GM18873 (cell line): ENCODE data around the gene CCDC188.

Source experiments
- ATAC-seq: cut with Tn5 transposase; IDR thresholded peaks from one replicate; pipeline ENCODE4 v1.9.1; 2021; ENCODE audit warnings: mild to moderate bottlenecking, moderate library complexity, moderate number of reproducible peaks; ENCODE audit not compliant: unreplicated experiment, low FRiP score

Gene CCDC188

GRCh38 chr22:20186183-20186870 is 35.5 kb upstream of the CCDC188 start:
- no peak for ATAC-seq

DNA sequence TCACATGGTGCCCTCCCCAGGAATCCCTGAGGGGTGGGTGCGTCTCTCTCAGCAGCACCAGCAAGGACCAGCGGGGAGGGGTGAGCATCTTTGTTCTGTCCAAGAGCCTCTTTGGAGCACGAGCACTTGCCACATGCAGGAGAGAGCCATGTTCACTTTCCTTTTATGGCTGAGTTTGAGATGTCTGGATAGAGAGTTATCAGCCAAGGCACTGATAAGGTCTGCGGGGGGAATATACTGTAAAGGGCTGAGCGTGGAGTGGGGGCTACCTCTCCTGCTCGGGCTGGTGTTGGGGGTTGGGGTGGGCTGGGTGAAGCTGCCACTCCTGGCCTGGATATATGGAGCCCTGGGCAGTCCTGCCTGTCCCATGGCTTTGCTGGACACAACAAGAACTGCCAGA is 34.9 kb upstream of the CCDC188 start:
- ATAC-seq, result no peak

DNA sequence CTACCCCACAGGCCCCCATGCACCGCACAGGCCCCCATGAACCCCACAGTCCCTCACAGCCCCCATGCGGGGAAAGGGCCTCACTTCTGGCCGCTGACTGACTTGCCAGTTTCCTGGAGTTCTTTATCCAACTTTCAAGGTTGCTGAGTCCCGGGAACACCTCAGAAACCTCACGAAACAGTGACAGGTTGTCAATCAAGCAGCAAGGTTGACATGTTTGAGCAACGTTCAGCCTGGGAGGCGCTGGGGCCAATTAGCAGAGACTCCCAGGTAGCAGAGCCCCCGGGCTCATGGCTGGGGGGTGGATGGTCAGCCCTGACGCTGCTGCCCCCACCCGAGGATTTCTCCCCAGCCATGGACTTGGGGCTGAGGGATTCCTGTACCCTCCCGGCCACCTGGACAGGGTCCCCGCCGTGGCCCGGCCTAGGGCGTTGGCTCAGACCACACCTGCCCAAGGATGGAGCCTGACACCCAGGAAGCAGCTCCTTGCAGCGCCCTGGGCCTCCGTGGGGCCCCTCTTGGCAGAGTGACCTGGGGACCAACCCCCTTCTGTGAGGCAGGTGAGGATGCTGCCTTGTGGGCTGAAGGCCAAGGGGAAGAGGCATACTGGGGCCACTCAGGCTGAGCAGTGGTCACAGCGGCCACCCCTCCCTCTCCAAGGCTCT is 33.8 kb upstream of the CCDC188 start:
- ATAC-seq, result no peak

GRCh38 chr22:20183823-20184222 is 33.0 kb upstream of the CCDC188 start:
- no peak for ATAC-seq

- no peak for ATAC-seq
Measured at GRCh38 chr22:20183101-20183500, 32.2 kb upstream of the CCDC188 start.

GRCh38 chr22:20182365-20182764 is 31.5 kb upstream of the CCDC188 start:
- no peak for ATAC-seq

- no peak for ATAC-seq
Measured at GRCh38 chr22:20181884-20182236, 31.0 kb upstream of the CCDC188 start.

DNA sequence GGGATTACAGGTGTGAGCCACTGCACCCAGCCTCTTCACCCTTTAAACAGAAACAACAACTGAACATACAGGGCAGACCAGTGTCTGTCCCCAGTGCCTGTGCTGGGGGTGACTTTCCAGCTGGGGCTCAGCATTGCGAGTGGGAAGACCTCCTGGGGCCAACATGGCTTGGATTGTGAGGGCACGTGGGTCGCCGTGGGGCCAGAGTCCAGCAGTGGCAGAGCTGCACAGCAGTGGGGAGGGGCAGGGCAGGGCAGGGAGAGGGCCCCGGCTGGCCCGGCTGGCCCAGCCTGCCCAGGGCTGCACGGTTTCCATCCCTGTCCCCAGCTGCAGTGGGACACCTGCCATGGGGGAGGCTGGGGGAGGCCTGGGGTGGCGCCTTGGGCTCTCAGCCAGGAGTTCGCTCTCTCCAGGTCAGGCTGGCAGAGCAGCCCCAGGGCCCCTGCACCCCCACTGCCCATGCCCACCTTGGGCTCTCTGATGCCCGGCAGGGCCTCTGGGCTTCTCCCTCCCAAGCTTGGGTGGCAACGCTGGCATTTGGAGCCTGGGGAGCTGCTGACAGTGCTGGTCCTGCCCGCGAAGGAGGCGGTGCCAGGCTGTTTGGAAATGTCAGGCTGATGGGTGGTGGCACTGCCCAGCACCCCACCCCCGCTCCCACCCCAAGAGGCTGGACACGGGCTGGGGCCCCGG is 30.5 kb upstream of the CCDC188 start:
- ATAC-seq, result no peak

GRCh38 chr22:20180640-20181039 is 29.8 kb upstream of the CCDC188 start:
- no peak for ATAC-seq

- no peak for ATAC-seq
Measured at GRCh38 chr22:20180245-20180630, 29.4 kb upstream of the CCDC188 start.

DNA sequence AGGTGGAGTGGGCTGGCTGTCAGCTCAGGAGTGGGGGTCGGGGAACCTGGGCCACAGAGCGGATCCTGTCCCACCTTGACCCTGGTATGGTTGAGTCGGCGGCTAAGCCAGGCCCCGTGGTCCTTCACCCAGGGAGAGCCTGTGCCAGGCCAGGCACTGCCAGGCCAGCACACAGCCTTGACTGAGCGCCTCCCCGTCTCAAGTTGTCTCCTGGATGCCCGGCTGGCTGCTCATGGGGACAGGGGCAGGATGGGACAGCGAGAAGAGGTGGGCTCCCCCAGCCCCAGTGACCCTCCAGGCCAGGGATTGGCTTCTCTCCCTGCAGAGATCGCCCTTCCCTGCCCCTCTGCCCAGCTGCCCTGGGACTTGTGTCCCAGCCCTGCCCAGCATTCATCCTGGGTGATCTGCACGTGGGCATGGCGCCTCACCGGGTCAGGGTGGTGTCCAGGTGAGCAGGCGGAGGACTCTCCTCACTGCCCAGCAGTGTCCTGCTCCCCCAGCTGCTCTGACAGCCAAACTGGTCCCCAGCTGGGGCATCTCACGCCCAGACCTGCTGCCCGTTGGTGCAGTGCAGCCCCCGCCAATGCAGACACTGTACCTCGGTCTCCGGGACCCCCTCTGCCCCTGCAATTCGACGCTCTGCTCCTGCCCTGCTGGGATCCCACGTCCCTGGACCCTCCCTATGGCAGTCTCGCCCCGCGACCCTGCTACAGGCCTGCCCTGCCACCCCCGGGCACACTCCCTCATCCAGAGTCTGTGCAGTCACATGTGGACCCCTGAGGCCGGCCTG is 28.8 kb upstream of the CCDC188 start:
- no peak for ATAC-seq

DNA sequence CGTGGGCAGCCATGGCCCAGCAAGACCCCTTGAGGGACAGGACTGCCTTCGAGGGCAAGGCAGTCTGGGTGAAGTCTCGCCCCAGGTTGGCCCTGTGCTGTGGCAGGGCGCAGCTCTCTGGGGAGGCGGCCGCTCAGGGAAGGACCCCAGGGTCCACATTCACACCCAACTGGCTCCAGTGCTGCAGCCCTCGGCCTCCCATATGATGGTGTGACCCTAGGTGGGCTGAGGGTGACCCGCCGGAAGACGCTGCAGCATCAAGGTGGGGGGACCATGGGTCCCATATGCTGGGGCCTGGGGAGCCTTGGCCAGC is 28.0 kb upstream of the CCDC188 start:
- no peak for ATAC-seq

GRCh38 chr22:20178075-20178914 is 27.4 kb upstream of the CCDC188 start:
- ATAC-seq, result no peak

GRCh38 chr22:20177217-20177911 is 26.5 kb upstream of the CCDC188 start:
- ATAC-seq, result no peak

- no peak for ATAC-seq
Measured at GRCh38 chr22:20176421-20177085, 25.7 kb upstream of the CCDC188 start.

DNA sequence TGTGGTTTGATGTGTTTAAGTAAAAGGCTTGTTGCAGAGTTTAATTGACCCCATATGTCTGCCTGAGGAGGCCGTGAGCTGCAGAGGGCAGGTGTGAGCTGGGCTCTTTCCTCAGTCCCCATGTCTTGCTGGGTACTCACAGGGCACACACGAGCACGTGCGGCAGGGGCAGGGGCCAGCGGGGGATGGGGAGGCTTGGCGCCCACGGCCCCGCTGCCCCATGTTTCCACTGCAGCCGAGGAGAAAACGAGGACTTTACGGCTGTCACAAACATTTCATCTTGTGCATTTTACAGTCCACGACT is 24.7 kb upstream of the CCDC188 start:
- ATAC-seq, result no peak

DNA sequence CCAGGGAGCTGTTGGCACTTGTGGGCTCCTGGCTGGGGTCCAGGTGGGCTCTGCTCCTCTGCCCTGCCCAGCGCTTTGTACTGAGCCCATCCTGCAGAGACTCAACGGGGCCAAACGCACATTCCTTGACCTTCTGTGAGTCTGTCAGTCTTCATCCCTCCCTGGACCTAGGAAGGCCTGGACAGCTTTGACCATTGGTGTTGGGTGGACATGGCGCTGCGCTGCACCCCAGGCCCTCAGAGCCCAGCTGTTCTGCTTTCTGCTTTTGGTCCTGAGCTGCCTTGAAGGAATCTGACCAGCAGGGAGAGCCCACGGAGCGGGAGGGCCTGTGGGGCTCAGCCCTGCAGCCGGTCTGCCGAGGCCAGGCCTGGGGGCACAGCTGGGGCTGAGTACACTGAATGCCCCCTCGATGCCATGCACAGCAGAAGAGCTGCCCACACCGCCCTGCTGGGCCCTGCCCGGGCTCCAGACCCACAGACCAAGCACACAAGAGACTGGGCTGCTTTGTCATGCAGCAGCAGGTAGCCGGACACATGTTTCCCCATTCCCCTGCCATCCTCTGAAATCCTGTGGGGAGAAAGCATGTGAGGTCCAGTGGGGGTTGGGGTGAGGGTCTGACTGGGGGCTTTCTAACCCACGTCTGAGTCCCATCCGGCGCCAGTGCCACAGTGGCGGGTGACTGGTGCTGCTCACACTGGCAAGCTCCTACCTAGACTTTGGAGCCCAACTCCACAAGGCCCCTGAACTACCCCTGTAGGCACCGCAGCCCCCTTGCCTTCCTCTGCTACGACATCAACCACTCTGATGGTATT is 24.1 kb upstream of the CCDC188 start:
- ATAC-seq, result no peak

DNA sequence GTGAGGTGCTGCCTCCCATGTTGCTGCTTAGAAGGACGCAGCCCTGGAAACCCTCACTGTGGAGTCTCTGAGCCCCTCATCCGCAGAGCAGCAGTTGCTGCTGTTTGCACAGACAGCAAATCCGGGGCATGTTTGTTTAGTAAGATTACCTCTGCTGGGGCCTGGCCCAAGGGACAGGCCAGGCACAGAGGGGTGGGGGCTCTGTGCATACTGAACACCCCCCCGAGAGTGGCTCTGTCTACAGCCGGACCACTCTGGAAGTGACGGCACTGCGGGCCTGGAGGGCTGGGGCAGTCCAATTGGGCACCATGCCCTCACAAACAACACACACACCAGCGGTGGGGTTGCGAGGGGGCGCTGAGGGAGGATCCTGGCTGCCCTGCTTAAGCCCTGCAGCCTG is 22.9 kb upstream of the CCDC188 start:
- no peak for ATAC-seq

GRCh38 chr22:20173246-20173645 is 22.4 kb upstream of the CCDC188 start:
- ATAC-seq, result no peak
